ENCODE measurements around the gene CTBP2. TPM values are rescaled to one million over a fixed set of nuclear protein-coding genes. Genes with fewer than 3 reads are reported as not detected.
A peak's percentile ranks its signal among the peaks of the same experiment; 100 is the strongest.

The CTBP2 gene
- total RNA-seq, 3 donors from 2014 or later (not counting 1 experiment from before 2014, with no cell fraction given): 120 to 179 (median 124) TPM

DNA sequence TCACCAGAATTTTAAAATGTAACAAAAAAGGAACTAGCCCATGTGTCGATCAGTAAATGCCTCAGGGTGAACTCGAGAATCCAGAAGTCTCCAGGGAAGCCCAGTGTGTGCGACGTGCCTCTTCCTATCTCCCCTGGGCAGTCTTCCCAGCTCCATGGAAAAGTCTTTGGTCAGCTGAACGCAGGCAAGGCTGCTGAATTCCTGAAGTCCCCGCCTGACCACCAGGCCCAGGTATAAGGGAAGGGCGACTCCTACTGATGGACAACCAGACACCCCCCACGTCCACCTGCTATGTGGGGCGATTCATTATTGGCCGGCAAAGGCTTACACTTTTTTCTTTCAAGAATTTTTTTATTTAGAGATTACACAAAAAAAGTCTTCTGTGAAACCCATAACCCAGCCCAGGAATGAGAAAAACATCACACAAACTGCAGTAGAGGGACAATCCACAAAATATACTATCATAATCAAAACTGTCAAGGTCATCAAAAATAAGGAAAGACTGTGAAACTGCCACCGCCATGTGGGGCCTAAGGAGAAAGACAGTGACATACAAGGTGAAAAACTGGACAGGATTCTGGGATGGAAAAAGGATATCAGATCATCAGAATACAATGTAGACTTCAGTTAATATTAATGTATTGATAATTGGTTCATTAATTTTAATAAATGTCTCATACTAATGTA is 93.5 kb downstream of the CTBP2 start:
- Histone ChIP-seq H3K4me1 (ENCODE audit: control insufficient read depth, insufficient read depth, low read length) (peaks cover 49% of the 10 kb centered on the region), H3K4me3 (ENCODE audit: low read length) (no peak overlapping the region), H3K9me3 (ENCODE audit: control insufficient read depth, insufficient read depth, low read length) (no peaks in the 10 kb centered on the region), H3K36me3 (ENCODE audit: control insufficient read depth, insufficient read depth, low read length) (peaks cover 3% of the 10 kb centered on the region), H3K27me3 (ENCODE audit: control insufficient read depth, insufficient read depth, low read length) (no peaks in the 10 kb centered on the region), H3K27ac (ENCODE audit: low read length) (no peak overlapping the region)
- WGBS (ENCODE audit: insufficient coverage): 88% methylated on average over 11 of the region's 11 CpGs
- Mint-ChIP-seq H3K4me3 (no peak overlapping the region), H3K36me3 (no peaks in the 10 kb centered on the region), H3K27ac (peak overlapping the region; percentile 79 to 81), H3K27me3 (ENCODE audit: low read depth in 2 of 2) (no peaks in the 10 kb centered on the region), H3K4me1 (peaks cover 76 to 77% of the 10 kb centered on the region in 2 donors), H3K9me3 (no peaks in the 10 kb centered on the region)
- ATAC-seq (no peak), DNase-seq (no peak)
- intact Hi-C loops (cut with micrococcal nuclease): no loop called here
- no peak for TF ChIP-seq CTCF (IDR thresholded peaks at IDR 0.05)

- Histone ChIP-seq H3K4me3 (ENCODE audit: low read length) (no peak overlapping the region), H3K9me3 (ENCODE audit: control insufficient read depth, insufficient read depth, low read length) (no peaks in the 10 kb centered on the region), H3K27ac (ENCODE audit: low read length) (peak overlapping the region; percentile 37), H3K4me1 (ENCODE audit: control insufficient read depth, insufficient read depth, low read length) (peaks cover 68% of the 10 kb centered on the region), H3K27me3 (ENCODE audit: control insufficient read depth, insufficient read depth, low read length) (no peaks in the 10 kb centered on the region), H3K36me3 (ENCODE audit: control insufficient read depth, insufficient read depth, low read length) (peaks cover 3% of the 10 kb centered on the region)
- peak overlapping the region; percentile 68 for H3K4me3 Mint-ChIP-seq
- 9% methylated on average over 8 of the region's 8 CpGs for WGBS (ENCODE audit: insufficient coverage)
- H3K36me3 Mint-ChIP-seq: no peaks in the 10 kb centered on the region
- H3K4me1 Mint-ChIP-seq: peaks cover 86 to 90% of the 10 kb centered on the region in 2 donors
- ATAC-seq (peak; percentile 69 to 81 (median 75)), DNase-seq (peak in 1 of 2 donors; percentile 28)
- peak overlapping the region; percentile 81 to 84 for H3K27ac Mint-ChIP-seq
- no peak for TF ChIP-seq CTCF (IDR thresholded peaks at IDR 0.05)
- intact Hi-C loops (cut with micrococcal nuclease): loop anchor here (1.0 to 2.0 kb wide), 3 partner anchors 50 to 90 kb away; no protein-coding TSS in a partner anchor
- no peaks in the 10 kb centered on the region for H3K27me3 Mint-ChIP-seq (ENCODE audit: low read depth in 2 of 2)
- no peaks in the 10 kb centered on the region for H3K9me3 Mint-ChIP-seq
Observed at GRCh38 chr10:125064681-125065492, 95.5 kb downstream of the CTBP2 start.

- H3K27me3 ChIP-seq (ENCODE audit: control insufficient read depth, insufficient read depth, low read length): no peaks in the 10 kb centered on the region
- peaks cover 75% of the 10 kb centered on the region for H3K4me1 ChIP-seq (ENCODE audit: control insufficient read depth, insufficient read depth, low read length)
- ATAC-seq (peak; percentile 34 to 71 (median 43)), DNase-seq (no peak)
- Mint-ChIP-seq H3K9me3 (no peaks in the 10 kb centered on the region), H3K36me3 (no peaks in the 10 kb centered on the region), H3K27me3 (ENCODE audit: low read depth in 2 of 2) (no peaks in the 10 kb centered on the region), H3K4me1 (peaks cover 91 to 94% of the 10 kb centered on the region in 2 donors), H3K4me3 (peak overlapping the region; percentile 49), H3K27ac (peak overlapping the region; percentile 81 to 84)
- TF ChIP-seq CTCF (IDR thresholded peaks at IDR 0.05): no peak
- 69% methylated on average over 23 of the region's 23 CpGs for WGBS (ENCODE audit: insufficient coverage)
- intact Hi-C loops (cut with micrococcal nuclease): no loop called here
- H3K4me3 ChIP-seq (ENCODE audit: low read length): no peak overlapping the region
- no peak overlapping the region for H3K27ac ChIP-seq (ENCODE audit: low read length)
- H3K9me3 ChIP-seq (ENCODE audit: control insufficient read depth, insufficient read depth, low read length): no peaks in the 10 kb centered on the region
- H3K36me3 ChIP-seq (ENCODE audit: control insufficient read depth, insufficient read depth, low read length): no peaks in the 10 kb centered on the region
Observed at GRCh38 chr10:125063256-125063925, 97.0 kb downstream of the CTBP2 start.

Measured in natural killer cell (primary cell).